Activated CD4-positive, alpha-beta memory T cell treated with anti-CD3 and anti-CD28 coated beads, Interleukin-2, amount 10 ng/mL, durations not matched to agents 7 days and 5 days (primary cell): ENCODE results near the gene RNF223. TPM values are rescaled to one million over a fixed set of nuclear protein-coding genes. Genes with fewer than 3 reads are reported as not detected.
A peak's percentile ranks its signal among the peaks of the same experiment; 100 is the strongest.

ENCODE experiments used
- CTCF ChIA-PET: fragments of 350-600 bp; sonication (Branson Sonifier 250); formaldehyde crosslinking; loops from one replicate; lab custom pipeline; 2021; ENCODE audit warnings: antibody characterized with exemption, inconsistent platforms; lab: Charles Lee
- POLR2A ChIA-PET: fragments of 350-600 bp; sonication (Branson Sonifier 250); formaldehyde crosslinking; loops from one replicate; lab custom pipeline; 2021; ENCODE audit warnings: antibody characterized with exemption; lab: Charles Lee
- DNase-seq: peaks from one replicate; pipeline ENCODE4 v3.0.0-alpha.2; 2020
- H3K27ac Mint-ChIP-seq: one replicate; pipeline ENCODE4 v1.8.0; 2021; ENCODE audit warnings: mild to moderate bottlenecking, mixed read lengths
- H3K27me3 Mint-ChIP-seq: one replicate; pipeline ENCODE4 v1.8.0; 2021; ENCODE audit warnings: mixed read lengths
- H3K36me3 Mint-ChIP-seq: one replicate; pipeline ENCODE4 v1.8.0; 2021; ENCODE audit warnings: low read depth, mixed read lengths
- H3K4me1 Mint-ChIP-seq: one replicate; pipeline ENCODE4 v1.8.0; 2021; ENCODE audit warnings: mixed read lengths
- H3K4me3 Mint-ChIP-seq: one replicate; pipeline ENCODE4 v1.8.0; 2021; ENCODE audit warnings: mild to moderate bottlenecking, mixed read lengths
- H3K9me3 Mint-ChIP-seq: one replicate; pipeline ENCODE4 v1.8.0; 2021; ENCODE audit warnings: mixed read lengths
- total RNA-seq, 2 experiments: library from RNA; stranded (reverse); gene quantifications; one replicate each; pipeline ENCODE4 v1.2.3, GENCODE V29; 2021

RNF223 gene
- total RNA-seq, 2 experiments from 2014 or later = not detected

GRCh38 chr1:1046243-1046642, 27.9 kb downstream of the RNF223 start:
- Mint-ChIP-seq H3K9me3 (no peaks in the 10 kb centered on the region), H3K4me3 (no peak overlapping the region), H3K27me3 (no peaks in the 10 kb centered on the region), H3K4me1 (no peaks in the 10 kb centered on the region), H3K36me3 (no peaks in the 10 kb centered on the region), H3K27ac (no peak overlapping the region)
- CTCF ChIA-PET = no interaction called here
- DNase-seq = no peak
- POLR2A ChIA-PET = no interaction called here

GRCh38 chr1:1045129-1045528, 29.0 kb downstream of the RNF223 start:
- peaks cover 2% of the 10 kb centered on the region for H3K4me1 Mint-ChIP-seq
- no peak for DNase-seq
- CTCF ChIA-PET = no interaction called here
- no peaks in the 10 kb centered on the region for H3K36me3 Mint-ChIP-seq
- no peak overlapping the region for H3K4me3 Mint-ChIP-seq
- POLR2A ChIA-PET = no interaction called here
- no peak overlapping the region for H3K27ac Mint-ChIP-seq
- H3K9me3 Mint-ChIP-seq = no peaks in the 10 kb centered on the region
- H3K27me3 Mint-ChIP-seq = no peaks in the 10 kb centered on the region

- Mint-ChIP-seq H3K27ac (no peak overlapping the region), H3K9me3 (no peaks in the 10 kb centered on the region), H3K4me1 (peaks cover 6% of the 10 kb centered on the region), H3K27me3 (peaks cover 2% of the 10 kb centered on the region), H3K36me3 (no peaks in the 10 kb centered on the region), H3K4me3 (no peak overlapping the region)
- POLR2A ChIA-PET = no interaction called here
- CTCF ChIA-PET = no interaction called here
- DNase-seq = no peak
Measured at GRCh38 chr1:1044455-1045078, 29.5 kb downstream of the RNF223 start.

GRCh38 chr1:1043921-1044320, 30.2 kb downstream of the RNF223 start:
- Mint-ChIP-seq H3K4me3 (no peak overlapping the region), H3K9me3 (no peaks in the 10 kb centered on the region), H3K36me3 (no peaks in the 10 kb centered on the region), H3K4me1 (peaks cover 13% of the 10 kb centered on the region), H3K27me3 (peaks cover 8% of the 10 kb centered on the region), H3K27ac (no peak overlapping the region)
- ChIA-PET CTCF (no interaction called here), POLR2A (no interaction called here)
- DNase-seq = no peak

GRCh38 chr1:1043411-1043810, 30.7 kb downstream of the RNF223 start:
- Mint-ChIP-seq H3K4me3 (no peak overlapping the region), H3K9me3 (no peaks in the 10 kb centered on the region), H3K27ac (no peak overlapping the region), H3K36me3 (no peaks in the 10 kb centered on the region), H3K27me3 (peaks cover 13% of the 10 kb centered on the region), H3K4me1 (peaks cover 18% of the 10 kb centered on the region)
- CTCF ChIA-PET = no interaction called here
- DNase-seq = no peak
- POLR2A ChIA-PET = no interaction called here

GRCh38 chr1:1042835-1043234, 31.3 kb downstream of the RNF223 start:
- Mint-ChIP-seq H3K27me3 (peaks cover 14% of the 10 kb centered on the region), H3K27ac (no peak overlapping the region), H3K36me3 (no peaks in the 10 kb centered on the region), H3K9me3 (no peaks in the 10 kb centered on the region), H3K4me3 (no peak overlapping the region), H3K4me1 (peaks cover 19% of the 10 kb centered on the region)
- ChIA-PET POLR2A (no interaction called here), CTCF (no interaction called here)
- no peak for DNase-seq

GRCh38 chr1:1041873-1042272, 32.2 kb downstream of the RNF223 start:
- H3K36me3 Mint-ChIP-seq = no peaks in the 10 kb centered on the region

GRCh38 chr1:1041092-1041523, 33.0 kb downstream of the RNF223 start:
- H3K27ac Mint-ChIP-seq = no peak overlapping the region
- H3K36me3 Mint-ChIP-seq = no peaks in the 10 kb centered on the region
- CTCF ChIA-PET = interaction anchor here (0.6 to 2.2 kb wide), 6 partner anchors 10 to 249 kb away, joined by 3 to 7 read pairs (median 3); partner anchors contain the start of genes B3GALT6 and SDF4
- H3K27me3 Mint-ChIP-seq = peaks cover 19% of the 10 kb centered on the region
- H3K9me3 Mint-ChIP-seq = no peaks in the 10 kb centered on the region
- no peak overlapping the region for H3K4me3 Mint-ChIP-seq
- H3K4me1 Mint-ChIP-seq = peaks cover 19% of the 10 kb centered on the region
- POLR2A ChIA-PET = interaction anchor here (0.7 to 3.1 kb wide), 8 partner anchors 18 to 191 kb away, joined by 3 to 25 read pairs (median 4); partner anchors contain the start of genes B3GALT6, ISG15 and SDF4
- DNase-seq = no peak

More at GRCh38 chr1:1041873-1042272, 32.2 kb downstream of the RNF223 start:
- ChIA-PET CTCF (no interaction called here), POLR2A (interaction anchor here (2.0 kb wide), 1 partner anchor 19 kb away, joined by 9 read pairs; no protein-coding TSS in a partner anchor)
- peaks cover 19% of the 10 kb centered on the region for H3K4me1 Mint-ChIP-seq
- no peaks in the 10 kb centered on the region for H3K9me3 Mint-ChIP-seq
- no peak for DNase-seq
- no peak overlapping the region for H3K27ac Mint-ChIP-seq
- peaks cover 19% of the 10 kb centered on the region for H3K27me3 Mint-ChIP-seq
- H3K4me3 Mint-ChIP-seq = no peak overlapping the region

- no peaks in the 10 kb centered on the region for H3K36me3 Mint-ChIP-seq
- POLR2A ChIA-PET = interaction anchor here (0.7 to 3.1 kb wide), 11 partner anchors 14 to 267 kb away, joined by 3 to 25 read pairs (median 4); partner anchors contain the start of genes AGRN, B3GALT6, ISG15 and SDF4
- peaks cover 19% of the 10 kb centered on the region for H3K4me1 Mint-ChIP-seq
- peak overlapping the region; percentile 69 for H3K4me3 Mint-ChIP-seq
- H3K27ac Mint-ChIP-seq = no peak overlapping the region
- DNase-seq = peak; percentile 89
- CTCF ChIA-PET = interaction anchor here (0.6 to 2.2 kb wide), 8 partner anchors 9 to 250 kb away, joined by 3 to 7 read pairs (median 3); partner anchors contain the start of genes B3GALT6, ISG15 and SDF4
- no peaks in the 10 kb centered on the region for H3K9me3 Mint-ChIP-seq
- H3K27me3 Mint-ChIP-seq = peaks cover 27% of the 10 kb centered on the region
Measured at GRCh38 chr1:1040004-1040991, 33.8 kb downstream of the RNF223 start.

- DNase-seq = peak; percentile 48
- peak overlapping the region; percentile 69 for H3K4me3 Mint-ChIP-seq
- CTCF ChIA-PET = interaction anchor here (1.0 to 2.2 kb wide), 4 partner anchors 22 to 54 kb away, joined by 4 to 7 read pairs (median 5); partner anchors contain the start of gene ISG15
Measured at GRCh38 chr1:1039145-1039910, 34.8 kb downstream of the RNF223 start.

GRCh38 chr1:1038694-1039093, 35.4 kb downstream of the RNF223 start:
- H3K36me3 Mint-ChIP-seq = no peaks in the 10 kb centered on the region
- no peak for DNase-seq
- H3K27ac Mint-ChIP-seq = no peak overlapping the region
- H3K4me1 Mint-ChIP-seq = peaks cover 19% of the 10 kb centered on the region
- CTCF ChIA-PET = interaction anchor here (1.1 to 1.4 kb wide), 2 partner anchors 21 to 25 kb away, joined by 4 to 6 read pairs; no protein-coding TSS in a partner anchor
- H3K9me3 Mint-ChIP-seq = no peaks in the 10 kb centered on the region
- POLR2A ChIA-PET = interaction anchor here (0.9 to 3.1 kb wide), 3 partner anchors 24 to 168 kb away, joined by 3 to 25 read pairs (median 3); partner anchors contain the start of gene ISG15
- H3K27me3 Mint-ChIP-seq = peaks cover 33% of the 10 kb centered on the region
- H3K4me3 Mint-ChIP-seq = peak overlapping the region; percentile 35

More at GRCh38 chr1:1039145-1039910, 34.8 kb downstream of the RNF223 start:
- H3K36me3 Mint-ChIP-seq = no peaks in the 10 kb centered on the region
- H3K9me3 Mint-ChIP-seq = no peaks in the 10 kb centered on the region
- POLR2A ChIA-PET = interaction anchor here (0.8 to 3.1 kb wide), 7 partner anchors 15 to 268 kb away, joined by 3 to 25 read pairs (median 4); partner anchors contain the start of genes AGRN and ISG15
- H3K27me3 Mint-ChIP-seq = peaks cover 31% of the 10 kb centered on the region
- H3K27ac Mint-ChIP-seq = peak overlapping the region; percentile 28
- peaks cover 19% of the 10 kb centered on the region for H3K4me1 Mint-ChIP-seq
